ENCODE results near the gene NIN.

NIN gene

GRCh38 chr14:50785457-50786063, 45.4 kb downstream of the NIN start:
- DNase-seq (ENCODE audit: low read depth, low spot score), result no peak
- no peaks in the 10 kb centered on the region for H3K9me3 ChIP-seq (ENCODE audit: low read depth, low read length)
- peak overlapping the region; percentile 13; the same call in 1 of the 2 replicates for H3K27ac ChIP-seq
- no peak overlapping the region for H3K9ac ChIP-seq (ENCODE audit: insufficient read length)
- peaks cover 9% of the 10 kb centered on the region; the same call in 1 of the 2 replicates for H3K36me3 ChIP-seq (ENCODE audit: insufficient read depth, low read length)
- no peak overlapping the region for H3K4me3 ChIP-seq
- TF ChIP-seq FOXP2 (optimal IDR thresholded peaks at IDR 0.05; ENCODE audit: control extremely low read depth, extremely low read length, insufficient read depth) (no peak), POLR2AphosphoS5 (IDR thresholded peaks at IDR 0.05; ENCODE audit: borderline replicate concordance, low read depth, low read length) (no peak), EZH2 (IDR thresholded peaks at IDR 0.05) (no peak)

DNA sequence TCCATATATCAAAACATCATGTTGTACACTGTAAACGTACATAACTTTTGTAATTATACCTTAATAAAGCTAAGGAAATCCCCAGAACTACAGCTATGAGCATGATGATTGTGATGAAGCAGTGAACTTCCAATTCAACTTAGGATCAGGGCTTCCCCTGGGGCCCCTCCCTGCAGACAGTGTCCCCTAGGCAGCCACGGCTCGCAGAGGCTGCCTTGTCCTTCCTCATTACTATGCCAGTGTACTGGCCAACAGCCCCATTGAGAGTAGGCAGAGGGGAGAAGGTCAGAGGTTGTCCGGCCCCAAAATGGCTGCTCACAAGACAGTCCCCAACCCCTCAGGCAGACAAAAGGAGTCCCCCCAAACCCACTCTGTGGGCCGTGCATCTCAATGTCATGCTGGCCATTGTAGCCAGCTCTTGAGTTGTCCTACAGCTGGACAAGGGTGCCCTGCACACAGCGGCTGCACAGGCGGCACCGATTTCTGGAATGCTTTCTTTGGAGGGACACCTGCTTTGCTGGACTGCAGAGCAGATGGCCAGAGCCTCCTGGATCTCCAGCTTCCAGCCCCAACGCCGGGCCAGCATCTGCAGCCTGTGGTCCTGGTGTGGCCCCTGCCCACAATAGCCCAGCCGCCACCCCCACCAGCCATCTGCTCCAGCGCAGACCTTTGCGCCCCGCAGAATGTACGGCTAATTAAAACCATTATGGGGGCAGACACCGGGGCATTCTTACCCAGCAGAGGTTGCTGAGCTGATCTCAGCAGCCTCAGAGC, 46.1 kb downstream of the NIN start:
- DNase-seq (ENCODE audit: low read depth, low spot score), result no peak
- H3K36me3 ChIP-seq (ENCODE audit: insufficient read depth, low read length), result peaks cover 3% of the 10 kb centered on the region; the same call in 1 of the 2 replicates
- H3K9ac ChIP-seq (ENCODE audit: insufficient read length), result no peak overlapping the region
- H3K27ac ChIP-seq, result no peak overlapping the region
- no peaks in the 10 kb centered on the region for H3K9me3 ChIP-seq (ENCODE audit: low read depth, low read length)
- H3K4me3 ChIP-seq, result no peak overlapping the region
- TF ChIP-seq FOXP2 (optimal IDR thresholded peaks at IDR 0.05; ENCODE audit: control extremely low read depth, extremely low read length, insufficient read depth) (no peak), POLR2AphosphoS5 (IDR thresholded peaks at IDR 0.05; ENCODE audit: borderline replicate concordance, low read depth, low read length) (no peak), EZH2 (IDR thresholded peaks at IDR 0.05) (no peak)

DNA sequence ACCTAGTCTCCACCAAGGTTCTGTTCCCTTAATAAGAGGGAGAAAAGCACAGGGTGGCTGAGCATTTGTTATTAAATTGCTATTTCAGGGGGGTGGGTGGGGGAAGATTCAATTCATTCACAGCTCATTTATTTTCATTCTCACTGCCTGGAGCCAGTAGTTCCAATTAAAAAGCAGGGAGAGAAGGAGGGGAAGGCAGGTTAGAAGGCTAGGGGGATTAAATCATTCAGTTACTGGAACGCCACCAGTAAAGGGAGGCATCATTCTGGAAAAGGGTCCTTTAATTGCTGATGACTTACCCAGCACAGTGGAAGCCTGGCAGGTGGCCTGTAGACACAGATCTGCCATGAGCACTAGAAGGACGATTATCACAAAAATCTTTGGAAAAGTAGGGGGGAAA, 47.4 kb downstream of the NIN start:
- Histone ChIP-seq H3K4me3 (no peak overlapping the region), H3K9me3 (ENCODE audit: low read depth, low read length) (no peaks in the 10 kb centered on the region), H3K9ac (ENCODE audit: insufficient read length) (no peak overlapping the region), H3K36me3 (ENCODE audit: insufficient read depth, low read length) (no peaks in the 10 kb centered on the region), H3K27ac (no peak overlapping the region)
- no peak for DNase-seq (ENCODE audit: low read depth, low spot score)
- no peak for TF ChIP-seq EZH2 (IDR thresholded peaks at IDR 0.05)
- TF ChIP-seq POLR2AphosphoS5 (IDR thresholded peaks at IDR 0.05; ENCODE audit: borderline replicate concordance, low read depth, low read length), result no peak
- TF ChIP-seq FOXP2 (optimal IDR thresholded peaks at IDR 0.05; ENCODE audit: control extremely low read depth, extremely low read length, insufficient read depth), result no peak

GRCh38 chr14:50780393-50780792, 50.6 kb downstream of the NIN start:
- no peak for DNase-seq (ENCODE audit: low read depth, low spot score)
- H3K27ac ChIP-seq, result no peak overlapping the region
- H3K9ac ChIP-seq (ENCODE audit: insufficient read length), result no peak overlapping the region
- no peak for TF ChIP-seq EZH2 (IDR thresholded peaks at IDR 0.05)
- peaks cover 8% of the 10 kb centered on the region; the same call in 1 of the 2 replicates for H3K36me3 ChIP-seq (ENCODE audit: insufficient read depth, low read length)
- no peaks in the 10 kb centered on the region for H3K9me3 ChIP-seq (ENCODE audit: low read depth, low read length)
- H3K4me3 ChIP-seq, result no peak overlapping the region

DNA sequence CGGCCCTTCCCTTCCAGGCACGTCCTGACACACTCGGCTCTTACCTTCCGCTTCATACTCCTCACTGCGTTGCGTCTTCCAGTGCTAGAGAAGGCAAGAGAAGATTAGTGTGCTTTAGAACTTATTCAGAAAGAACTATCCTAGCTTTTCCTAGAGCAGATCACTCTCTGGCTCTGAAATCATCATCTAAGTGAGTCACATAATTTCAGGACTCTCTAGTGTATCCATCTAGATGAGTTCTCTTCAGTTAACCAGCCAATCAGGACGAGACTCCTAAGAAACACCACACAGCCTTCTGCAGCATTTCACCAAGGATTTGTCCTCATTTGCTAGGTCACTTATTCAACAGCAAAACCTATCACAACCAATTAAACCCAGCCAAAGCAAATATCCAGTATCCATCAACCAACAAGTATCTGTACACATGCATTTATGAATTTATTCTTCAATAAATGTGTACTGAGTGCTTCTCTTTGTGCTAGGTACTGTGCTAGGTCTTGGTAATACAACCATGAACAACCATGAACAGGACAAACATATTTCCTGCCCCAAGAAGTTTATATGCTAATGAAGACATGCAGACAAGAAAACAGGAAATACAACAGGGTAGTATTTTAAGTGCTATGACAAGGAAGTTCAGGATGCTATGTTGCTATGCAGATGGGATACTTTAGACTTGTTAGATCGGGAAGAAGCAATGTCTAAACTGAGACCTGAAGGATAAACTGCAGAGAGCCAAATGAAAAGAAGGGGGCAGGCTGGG, 52.1 kb downstream of the NIN start:
- Histone ChIP-seq H3K36me3 (ENCODE audit: insufficient read depth, low read length) (peaks cover 8% of the 10 kb centered on the region; the same call in 1 of the 2 replicates), H3K9me3 (ENCODE audit: low read depth, low read length) (no peaks in the 10 kb centered on the region), H3K4me3 (no peak overlapping the region), H3K27ac (0 out of 2 replicates have a peak overlapping the region, but pooled peaks have one; percentile 7), H3K9ac (ENCODE audit: insufficient read length) (no peak overlapping the region)
- TF ChIP-seq FOXP2 (optimal IDR thresholded peaks at IDR 0.05; ENCODE audit: control extremely low read depth, extremely low read length, insufficient read depth) (no peak), POLR2AphosphoS5 (IDR thresholded peaks at IDR 0.05; ENCODE audit: borderline replicate concordance, low read depth, low read length) (no peak), EZH2 (IDR thresholded peaks at IDR 0.05) (no peak)
- no peak for DNase-seq (ENCODE audit: low read depth, low spot score)

- Histone ChIP-seq H3K9ac (ENCODE audit: insufficient read length) (no peak overlapping the region), H3K36me3 (ENCODE audit: insufficient read depth, low read length) (peaks cover 17% of the 10 kb centered on the region; the same call in 1 of the 2 replicates), H3K4me3 (no peak overlapping the region), H3K9me3 (ENCODE audit: low read depth, low read length) (no peaks in the 10 kb centered on the region), H3K27ac (no peak overlapping the region)
- TF ChIP-seq EZH2 (IDR thresholded peaks at IDR 0.05), result no peak
- no peak for TF ChIP-seq FOXP2 (optimal IDR thresholded peaks at IDR 0.05; ENCODE audit: control extremely low read depth, extremely low read length, insufficient read depth)
- no peak for TF ChIP-seq POLR2AphosphoS5 (IDR thresholded peaks at IDR 0.05; ENCODE audit: borderline replicate concordance, low read depth, low read length)
- no peak for DNase-seq (ENCODE audit: low read depth, low spot score)
Measured at GRCh38 chr14:50776522-50776921, 54.4 kb downstream of the NIN start.

GRCh38 chr14:50775357-50775756, 55.6 kb downstream of the NIN start:
- Histone ChIP-seq H3K36me3 (ENCODE audit: insufficient read depth, low read length) (peaks cover 29% of the 10 kb centered on the region), H3K9me3 (ENCODE audit: low read depth, low read length) (no peaks in the 10 kb centered on the region), H3K27ac (no peak overlapping the region), H3K4me3 (no peak overlapping the region), H3K9ac (ENCODE audit: insufficient read length) (no peak overlapping the region)
- TF ChIP-seq FOXP2 (optimal IDR thresholded peaks at IDR 0.05; ENCODE audit: control extremely low read depth, extremely low read length, insufficient read depth) (no peak), POLR2AphosphoS5 (IDR thresholded peaks at IDR 0.05; ENCODE audit: borderline replicate concordance, low read depth, low read length) (no peak), EZH2 (IDR thresholded peaks at IDR 0.05) (no peak)
- no peak for DNase-seq (ENCODE audit: low read depth, low spot score)

DNA sequence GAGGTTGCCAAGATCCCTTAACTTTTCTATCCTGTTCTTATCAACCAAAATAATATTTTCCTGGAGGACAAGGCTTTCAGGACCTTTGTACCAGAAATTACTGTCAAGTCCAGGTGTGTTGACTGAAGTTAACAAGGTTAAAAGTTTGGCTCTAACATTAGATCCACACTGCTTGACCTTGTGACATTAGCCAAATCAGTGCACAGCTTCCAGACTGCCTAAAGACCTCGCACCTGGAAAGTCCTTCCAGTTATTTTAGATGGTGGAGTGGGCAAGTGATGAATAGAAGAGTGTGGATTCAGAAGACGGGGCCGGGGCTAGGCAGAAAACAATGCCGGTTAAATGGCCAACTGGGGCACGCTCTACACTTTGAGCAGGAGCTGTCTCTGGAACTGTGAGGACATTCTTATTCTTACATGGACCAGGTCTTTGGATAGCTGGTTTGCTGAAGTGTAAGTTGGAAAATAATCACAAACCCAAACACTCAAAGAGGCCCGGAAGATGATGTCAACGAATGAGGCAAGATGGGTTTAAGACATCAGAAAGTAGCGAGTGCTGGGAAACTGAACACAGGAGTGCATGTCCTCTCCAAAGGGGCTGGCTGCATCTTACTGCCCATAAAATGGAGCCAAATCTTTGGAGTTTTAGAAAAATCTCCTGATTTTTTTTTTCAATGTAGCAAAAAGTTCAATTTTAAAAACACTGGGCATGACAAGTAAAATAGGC, 56.3 kb downstream of the NIN start:
- no peaks in the 10 kb centered on the region for H3K9me3 ChIP-seq (ENCODE audit: low read depth, low read length)
- no peak for TF ChIP-seq POLR2AphosphoS5 (IDR thresholded peaks at IDR 0.05; ENCODE audit: borderline replicate concordance, low read depth, low read length)
- TF ChIP-seq EZH2 (IDR thresholded peaks at IDR 0.05), result no peak
- no peak for TF ChIP-seq FOXP2 (optimal IDR thresholded peaks at IDR 0.05; ENCODE audit: control extremely low read depth, extremely low read length, insufficient read depth)
- peaks cover 35% of the 10 kb centered on the region for H3K36me3 ChIP-seq (ENCODE audit: insufficient read depth, low read length)
- H3K27ac ChIP-seq, result no peak overlapping the region
- DNase-seq (ENCODE audit: low read depth, low spot score), result no peak
- no peak overlapping the region for H3K9ac ChIP-seq (ENCODE audit: insufficient read length)
- H3K4me3 ChIP-seq, result no peak overlapping the region
